ENCODE measurements around the gene PDE6C. TPM values are rescaled to one million over a fixed set of nuclear protein-coding genes. Genes with fewer than 3 reads are reported as not detected.

Gene PDE6C
- total RNA-seq, 1 experiment from 2014 or later: not detected

DNA sequence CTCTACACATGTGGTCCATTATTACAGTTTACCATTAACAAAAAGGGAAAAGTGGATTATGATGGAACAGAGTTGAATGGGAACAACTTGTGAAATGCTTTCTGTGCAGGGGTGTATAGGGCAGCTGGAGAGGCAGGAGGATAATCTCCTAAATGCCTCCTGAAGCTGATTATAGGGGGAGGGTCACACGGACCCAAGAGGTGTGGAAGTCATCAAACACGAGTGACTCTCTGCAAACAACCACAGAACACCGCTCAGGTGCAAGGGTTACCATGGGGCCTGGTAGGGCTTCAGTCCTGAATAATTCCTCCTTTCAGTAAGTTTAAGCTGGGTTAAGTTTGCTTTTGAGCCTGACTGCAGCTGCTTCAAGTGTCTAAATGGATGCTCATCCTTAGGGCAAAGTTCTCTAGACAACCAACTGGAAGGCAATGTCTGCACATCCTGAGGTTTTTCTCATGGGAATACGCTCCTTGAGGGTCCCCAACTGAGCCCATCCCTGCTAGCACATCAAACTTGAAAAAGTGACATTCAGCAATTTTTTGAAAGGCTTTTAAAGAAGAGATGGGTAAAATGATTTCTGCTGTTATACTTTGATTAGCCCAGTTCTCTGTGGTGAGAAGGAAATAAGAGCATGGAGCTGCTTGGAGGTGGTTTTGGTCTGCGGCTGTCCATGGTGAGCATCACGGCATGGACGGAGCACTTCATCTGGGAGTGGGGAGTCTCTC, 1.9 kb downstream of the PDE6C start:
- Mint-ChIP-seq H3K27me3 (ENCODE audit: low read depth) (peaks cover 18% of the 10 kb centered on the region), H3K4me1 (peaks cover 9 to 11% of the 10 kb centered on the region in 2 experiments), H3K27ac (no peak overlapping the region; a peak in 1 of 7 replicates), H3K9me3 (no peaks in the 10 kb centered on the region), H3K4me3 (no peak overlapping the region), H3K36me3 (ENCODE audit: insufficient read depth in 1 of 3, low read depth in 3 of 3) (no peaks in the 10 kb centered on the region)
- no peaks in the 10 kb centered on the region for H3K9me3 ChIP-seq (ENCODE audit: control insufficient read depth, low read depth, low read length)
- no peak overlapping the region for H2BK120ac ChIP-seq (ENCODE audit: low read depth, low read length, poor library complexity, severe bottlenecking)
- no peak for DNase-seq
- no peak overlapping the region for H3T11ph ChIP-seq (ENCODE audit: low read length)
- no peak overlapping the region for H4K5ac ChIP-seq (ENCODE audit: insufficient read length, low read depth, low read length)
- no peak overlapping the region for H3K27ac ChIP-seq (ENCODE audit: insufficient read length, low read depth, low read length)
- no peaks in the 10 kb centered on the region for H3K79me2 ChIP-seq (ENCODE audit: insufficient read depth, low read length)
- H4K20me1 ChIP-seq (ENCODE audit: control insufficient read depth, insufficient read depth, insufficient read length): no peaks in the 10 kb centered on the region
- H3K9ac ChIP-seq (ENCODE audit: extremely low read depth, insufficient read length, low read length): no peak overlapping the region
- WGBS (ENCODE audit: extremely low coverage, insufficient read length, low lambda C conversion rate): no CpG with 5 or more reads among the region's 7 CpGs
- no peak overlapping the region for H2AK5ac ChIP-seq (ENCODE audit: insufficient read length, low read length)
- no peak overlapping the region for H2AFZ ChIP-seq (ENCODE audit: low read length)
- no peak overlapping the region for H3K23ac ChIP-seq (ENCODE audit: insufficient read length, low read depth, low read length)
- H3K4me1 ChIP-seq (ENCODE audit: insufficient read depth, low read length): no peaks in the 10 kb centered on the region; the same call in 1 of the 2 replicates
- peaks cover 3% of the 10 kb centered on the region for H3K23me2 ChIP-seq (ENCODE audit: insufficient read length, low read depth, low read length, poor library complexity, severe bottlenecking)
- H4K91ac ChIP-seq (ENCODE audit: insufficient read length, low read depth, low read length): no peak overlapping the region
- no peak overlapping the region for H2BK12ac ChIP-seq (ENCODE audit: insufficient read length, low read depth, low read length)
- H2BK20ac ChIP-seq (ENCODE audit: low read depth, low read length, poor library complexity, severe bottlenecking): no peak overlapping the region
- H3K27me3 ChIP-seq (ENCODE audit: insufficient read depth, low read length): no peaks in the 10 kb centered on the region
- H3K56ac ChIP-seq (ENCODE audit: insufficient read length, low read depth, low read length): no peak overlapping the region
- H2BK5ac ChIP-seq (ENCODE audit: insufficient read length, low read length): no peak overlapping the region
- no peaks in the 10 kb centered on the region for H3K79me1 ChIP-seq (ENCODE audit: insufficient read depth, low read depth, low read length, poor library complexity, severe bottlenecking)
- no peak overlapping the region for H3K4me2 ChIP-seq (ENCODE audit: insufficient read depth, insufficient read length, low read length)
- no peak overlapping the region for H2BK15ac ChIP-seq (ENCODE audit: low read depth, low read length)
- no peak overlapping the region for H3K18ac ChIP-seq (ENCODE audit: insufficient read length, low read depth, low read length)
- TF ChIP-seq, protein P1, sequence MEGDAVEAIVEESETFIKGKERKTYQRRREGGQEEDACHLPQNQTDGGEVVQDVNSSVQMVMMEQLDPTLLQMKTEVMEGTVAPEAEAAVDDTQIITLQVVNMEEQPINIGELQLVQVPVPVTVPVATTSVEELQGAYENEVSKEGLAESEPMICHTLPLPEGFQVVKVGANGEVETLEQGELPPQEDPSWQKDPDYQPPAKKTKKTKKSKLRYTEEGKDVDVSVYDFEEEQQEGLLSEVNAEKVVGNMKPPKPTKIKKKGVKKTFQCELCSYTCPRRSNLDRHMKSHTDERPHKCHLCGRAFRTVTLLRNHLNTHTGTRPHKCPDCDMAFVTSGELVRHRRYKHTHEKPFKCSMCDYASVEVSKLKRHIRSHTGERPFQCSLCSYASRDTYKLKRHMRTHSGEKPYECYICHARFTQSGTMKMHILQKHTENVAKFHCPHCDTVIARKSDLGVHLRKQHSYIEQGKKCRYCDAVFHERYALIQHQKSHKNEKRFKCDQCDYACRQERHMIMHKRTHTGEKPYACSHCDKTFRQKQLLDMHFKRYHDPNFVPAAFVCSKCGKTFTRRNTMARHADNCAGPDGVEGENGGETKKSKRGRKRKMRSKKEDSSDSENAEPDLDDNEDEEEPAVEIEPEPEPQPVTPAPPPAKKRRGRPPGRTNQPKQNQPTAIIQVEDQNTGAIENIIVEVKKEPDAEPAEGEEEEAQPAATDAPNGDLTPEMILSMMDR (conservative IDR thresholded peaks at IDR 0.05): no peak
- no peak overlapping the region for H3K4ac ChIP-seq (ENCODE audit: low read depth, low read length)
- no peak overlapping the region for H4K8ac ChIP-seq (replicated peaks; ENCODE audit: insufficient read length, low read depth, low read length)
- no peak overlapping the region for H3K14ac ChIP-seq (ENCODE audit: insufficient read depth, low read length)

All from H9 (cell line).